SKM-1 treated with dmso at 0.1 percent for 144 hours (cell line): ENCODE results near the gene CNTN1.

ENCODE experiments used
- DNase-seq: peaks from one replicate; lab custom pipeline; 2025; ENCODE audit not compliant: unreplicated experiment; lab: John Stamatoyannopoulos, UW

The CNTN1 gene

GRCh38 chr12:41100572-41100971, 408.3 kb downstream of the CNTN1 start:
- DNase-seq = no peak

DNA sequence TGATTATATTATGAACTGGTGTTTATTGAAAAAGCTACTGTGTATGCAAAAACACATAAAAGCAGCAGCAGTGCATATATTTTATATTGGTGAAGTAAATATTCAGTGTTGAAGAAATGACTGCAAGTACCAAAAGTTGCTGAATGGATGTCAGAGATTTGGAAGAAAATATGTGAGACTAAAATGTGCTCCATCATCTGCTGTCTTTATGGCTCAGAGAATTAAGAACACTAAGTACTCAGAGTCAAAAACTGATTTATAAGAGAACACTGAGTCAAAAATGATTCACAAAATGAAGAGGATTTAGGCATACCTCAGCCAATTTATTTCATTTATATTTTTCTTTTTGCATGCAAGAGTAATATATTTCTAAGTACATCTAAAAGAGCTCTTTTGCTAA, 409.6 kb downstream of the CNTN1 start:
- DNase-seq = no peak

GRCh38 chr12:41103614-41104013, 411.4 kb downstream of the CNTN1 start:
- DNase-seq = no peak

DNA sequence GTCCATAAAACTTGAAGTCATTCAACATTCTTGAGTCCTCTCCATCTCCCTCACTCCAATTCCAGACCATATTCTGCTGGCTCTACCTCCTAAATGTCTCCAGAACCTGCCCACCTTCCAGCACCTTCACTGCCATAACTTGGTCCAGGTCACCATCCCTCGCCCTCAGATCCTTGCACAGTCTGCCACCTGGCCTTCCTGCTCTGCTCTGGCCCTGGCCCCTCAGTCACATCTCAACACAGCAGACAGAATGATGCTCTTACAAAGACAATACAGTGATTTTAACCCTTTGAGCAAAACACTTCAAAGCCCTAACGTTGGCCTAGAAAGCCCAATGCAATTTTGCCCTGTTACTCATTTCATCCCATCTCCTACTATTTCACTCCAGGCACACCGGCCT, 414.1 kb downstream of the CNTN1 start:
- no peak for DNase-seq

GRCh38 chr12:41108032-41108431, 415.8 kb downstream of the CNTN1 start:
- no peak for DNase-seq

DNA sequence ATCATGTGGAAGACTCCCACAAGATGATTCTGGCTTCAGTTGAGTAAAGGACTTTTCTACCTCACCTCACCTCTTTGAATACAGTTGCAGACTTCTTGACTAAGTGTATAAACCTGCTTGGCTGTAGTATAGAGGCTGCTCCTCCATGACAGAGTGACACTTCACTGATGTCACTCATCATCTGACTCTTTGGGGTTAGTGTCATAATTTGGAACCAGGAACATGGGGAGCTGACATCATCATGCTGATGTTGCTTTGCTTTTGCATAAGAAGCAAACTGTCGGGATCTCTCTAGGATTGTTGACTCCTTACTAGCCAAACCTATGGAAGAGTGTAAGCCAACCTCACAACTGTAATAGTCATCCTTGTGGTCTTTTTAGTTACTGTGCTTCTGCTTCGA, 420.7 kb downstream of the CNTN1 start:
- DNase-seq = no peak

DNA sequence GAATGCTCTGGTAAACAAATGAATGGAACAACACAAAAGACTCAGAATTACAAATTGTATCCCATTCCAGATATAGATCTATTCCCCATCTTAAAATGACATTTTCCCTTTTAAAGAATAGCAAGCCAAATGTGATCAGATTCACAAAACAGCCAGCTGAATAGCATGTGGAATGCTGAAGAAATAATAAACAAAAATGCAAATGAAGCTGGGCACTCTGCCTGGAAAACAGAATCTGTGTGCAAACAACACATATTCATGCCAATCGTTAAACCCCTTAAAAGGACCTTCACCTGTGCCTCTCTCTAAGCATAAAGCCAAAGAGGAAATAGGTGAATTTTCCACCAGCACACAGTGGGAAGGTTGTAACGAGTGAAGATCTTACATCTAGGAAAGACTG, 428.0 kb downstream of the CNTN1 start:
- DNase-seq = no peak

- DNase-seq = no peak
Observed at GRCh38 chr12:41121374-41121773, 429.1 kb downstream of the CNTN1 start.
